CD14-positive monocyte (primary cell): ENCODE results near the gene DTNB. TPM values are rescaled to one million over a fixed set of nuclear protein-coding genes. Genes with fewer than 3 reads are reported as not detected.

ENCODE experiments used
- DNase-seq, 3 donors: peaks; one replicate each; pipeline ENCODE4 v3.0.0-alpha.2; 2011 to 2022
- H2AFZ ChIP-seq: 2 replicates; pipeline ENCODE4 v1.6.0; 2012; ENCODE audit warnings: mild to moderate bottlenecking, low read depth, low read length, inconsistent platforms; ENCODE audit not compliant: insufficient read depth, poor library complexity, severe bottlenecking
- H3K27ac ChIP-seq, 2 donors: 1 replicate in 1 of 2; 2 replicates in 1 of 2; pipeline ENCODE4 v1.5.1; 2012 to 2013; ENCODE audit warnings: low read length in 2 of 2, control low read depth in 1 of 2, inconsistent platforms in 1 of 2, low read depth in 1 of 2, mild to moderate bottlenecking in 1 of 2
- H3K27me3 ChIP-seq, 2 donors: one replicate each; pipeline versions ENCODE4 v1.6.0 to v1.6.1; 2011 to 2013; ENCODE audit warnings: low read length in 2 of 2; ENCODE audit not compliant: control insufficient read depth in 2 of 2, insufficient read depth in 2 of 2
- H3K36me3 ChIP-seq, 2 donors: replicated peaks in 1 of 2; 1 replicate in 1 of 2; 2 replicates in 1 of 2; pipeline versions ENCODE4 v1.5.1 to v1.6.1; 2012 to 2013; ENCODE audit warnings: low read length in 2 of 2, control low read depth in 1 of 2, inconsistent platforms in 1 of 2, mild to moderate bottlenecking in 1 of 2; ENCODE audit not compliant: insufficient read depth in 2 of 2, control insufficient read depth in 1 of 2
- H3K4me1 ChIP-seq, 2 donors: 1 replicate in 1 of 2; 2 replicates in 1 of 2; pipeline versions ENCODE4 v1.5.1 to v1.6.1; 2012 to 2013; ENCODE audit warnings: low read length in 2 of 2, control low read depth in 1 of 2, inconsistent platforms in 1 of 2, mild to moderate bottlenecking in 1 of 2, moderate library complexity in 1 of 2; ENCODE audit not compliant: insufficient read depth in 2 of 2, control insufficient read depth in 1 of 2
- H3K4me2 ChIP-seq: replicated peaks from 2 replicates; pipeline ENCODE3; 2012; ENCODE audit warnings: low read length, moderate library complexity, mild to moderate bottlenecking; ENCODE audit not compliant: poor library complexity, severe bottlenecking; ENCODE audit errors: extremely low read depth
- H3K4me3 ChIP-seq, 3 experiments: fragments of 200-600 bp in 1 of 3; sonication (generic) in 1 of 3; replicated peaks in 1 of 3; 1 replicate in 2 of 3; 2 replicates in 1 of 3; pipeline ENCODE4 v1.5.1; 2011 to 2013; ENCODE audit warnings: low read length in 3 of 3, mild to moderate bottlenecking in 3 of 3, control low read depth in 2 of 3, low read depth in 2 of 3, inconsistent platforms in 1 of 3, moderate library complexity in 1 of 3
- H3K79me2 ChIP-seq: 2 replicates; pipeline ENCODE4 v1.6.0; 2012; ENCODE audit warnings: mild to moderate bottlenecking, control low read depth, inconsistent platforms, low read length, moderate library complexity; ENCODE audit not compliant: insufficient read depth
- H3K9ac ChIP-seq: 2 replicates; pipeline ENCODE4 v1.6.0; 2017; ENCODE audit warnings: low read length, mild to moderate bottlenecking; ENCODE audit not compliant: insufficient read depth, poor library complexity, severe bottlenecking
- H3K9me3 ChIP-seq, 2 donors: replicated peaks in 1 of 2; 1 replicate in 1 of 2; 2 replicates in 1 of 2; pipeline versions ENCODE4 v1.5.1 to v1.6.1; 2012 to 2013; ENCODE audit warnings: low read length in 2 of 2, control low read depth in 1 of 2; ENCODE audit not compliant: control insufficient read depth in 1 of 2, insufficient read depth in 1 of 2
- H4K20me1 ChIP-seq: 2 replicates; pipeline ENCODE4 v1.6.0; 2012; ENCODE audit warnings: mild to moderate bottlenecking, low read length, control low read depth, moderate library complexity; ENCODE audit not compliant: insufficient read depth
- H3K27ac Mint-ChIP-seq, 7 donors: one replicate each; pipeline ENCODE4 v1.8.0; 2020; ENCODE audit warnings: mild to moderate bottlenecking in 7 of 7, mixed read lengths in 7 of 7, moderate library complexity in 6 of 7, inconsistent platforms in 2 of 7
- H3K27me3 Mint-ChIP-seq, 3 donors: one replicate each; pipeline ENCODE4 v1.8.0; 2021 to 2022; ENCODE audit warnings: low read depth in 3 of 3, mild to moderate bottlenecking in 3 of 3, mixed read lengths in 3 of 3, moderate library complexity in 3 of 3, inconsistent platforms in 1 of 3
- H3K36me3 Mint-ChIP-seq, 2 donors: one replicate each; pipeline ENCODE4 v1.8.0; 2020; ENCODE audit warnings: mixed read lengths in 2 of 2, inconsistent platforms in 1 of 2, mild to moderate bottlenecking in 1 of 2
- H3K4me1 Mint-ChIP-seq: one replicate; pipeline ENCODE4 v1.8.0; 2020; ENCODE audit warnings: mild to moderate bottlenecking, mixed read lengths
- H3K4me3 Mint-ChIP-seq, 2 donors: one replicate each; pipeline ENCODE4 v1.8.0; 2020; ENCODE audit warnings: mild to moderate bottlenecking in 2 of 2, mixed read lengths in 2 of 2, moderate library complexity in 1 of 2
- H3K9me3 Mint-ChIP-seq, 7 donors: one replicate each; pipeline ENCODE4 v1.8.0; 2020 to 2022; ENCODE audit warnings: mixed read lengths in 7 of 7, mild to moderate bottlenecking in 6 of 7, moderate library complexity in 6 of 7, inconsistent platforms in 2 of 7
- CTCF ChIP-seq: fragments of 200-600 bp; IDR thresholded peaks from one replicate; pipeline ENCODE4 v1.8.0; 2022; ENCODE audit warnings: antibody characterized with exemption, mild to moderate bottlenecking
- WGBS: methylation state at CpG from one replicate; pipeline ENCODE4 v1.1.5; 2013; ENCODE audit warnings: missing lambda C conversion rate; ENCODE audit not compliant: insufficient coverage; 5-methylcytosine and 5-hydroxymethylcytosine counted together
- intact Hi-C, 2 donors: fragments of 100-400 bp; cut with micrococcal nuclease; formaldehyde crosslinking; loops; one replicate each; pipeline versions ENCODE4 v1.15.0 to v1.15.1; 2023
- polyA plus RNA-seq, 3 donors: library from polyadenylated mRNA; depleted of rRNA in 1 of 3; unstranded in 2 of 3; stranded (reverse) in 1 of 3; fragments of 300-500 nt in 2 of 3; fragments of >200 nt in 1 of 3; fragmentation: Illumina TruSeq in 2 of 3; gene quantifications; 1 replicate in 2 of 3; 2 replicates in 1 of 3; pipeline ENCODE4 v1.2.3, GENCODE V29; 2012 to 2021

DTNB gene
- polyA plus RNA-seq, 3 donors, result 3.0 to 4.2 (median 3.3) TPM

- H3K9me3 ChIP-seq, result no peaks in the 10 kb centered on the region
- Mint-ChIP-seq H3K4me3 (no peak overlapping the region), H3K36me3 (no peaks in the 10 kb centered on the region), H3K4me1 (no peaks in the 10 kb centered on the region), H3K27ac (no peak overlapping the region), H3K9me3 (no peaks in the 10 kb centered on the region), H3K27me3 (peaks cover 8 to 15% (median 8%) of the 10 kb centered on the region in 3 donors)
- no peaks in the 10 kb centered on the region for H3K79me2 ChIP-seq
- no peak overlapping the region for H3K27ac ChIP-seq
- H3K4me3 ChIP-seq, result no peak overlapping the region
- DNase-seq, result no peak
- no peak overlapping the region for H3K9ac ChIP-seq
- no peak for TF ChIP-seq CTCF
- H3K4me1 ChIP-seq, result no peaks in the 10 kb centered on the region
- no peaks in the 10 kb centered on the region for H4K20me1 ChIP-seq
- H3K4me2 ChIP-seq, result no peak overlapping the region
- 100% methylated on average over 2 of the region's 4 CpGs for WGBS
- no peak overlapping the region for H2AFZ ChIP-seq
- intact Hi-C loops, result no loop called here
- H3K36me3 ChIP-seq, result no peaks in the 10 kb centered on the region
- no peaks in the 10 kb centered on the region for H3K27me3 ChIP-seq
These were observed 304.7 kb downstream of the DTNB start for GRCh38 chr2:25368660-25369059.

- Histone ChIP-seq H3K4me1 (peaks cover 9% of the 10 kb centered on the region in 2 donors), H3K27me3 (no peaks in the 10 kb centered on the region), H3K36me3 (no peaks in the 10 kb centered on the region), H3K9me3 (no peaks in the 10 kb centered on the region), H3K27ac (no peak overlapping the region), H4K20me1 (no peaks in the 10 kb centered on the region), H2AFZ (no peak overlapping the region), H3K79me2 (no peaks in the 10 kb centered on the region), H3K4me3 (no peak overlapping the region), H3K4me2 (no peak overlapping the region), H3K9ac (no peak overlapping the region)
- Mint-ChIP-seq H3K27ac (no peak overlapping the region), H3K9me3 (no peaks in the 10 kb centered on the region), H3K4me1 (peaks cover 9% of the 10 kb centered on the region), H3K4me3 (no peak overlapping the region), H3K27me3 (peaks cover 4 to 15% (median 8%) of the 10 kb centered on the region in 3 donors), H3K36me3 (no peaks in the 10 kb centered on the region)
- intact Hi-C loops, result no loop called here
- DNase-seq, result no peak
- WGBS, result 87% methylated on average over 7 of the region's 9 CpGs
- no peak for TF ChIP-seq CTCF
These were observed 306.1 kb downstream of the DTNB start for GRCh38 chr2:25367296-25367695.
